Spinal cord (tissue), 10 donors: ENCODE measurements around the gene LONP2. TPM values are rescaled to one million over a fixed set of nuclear protein-coding genes. Genes with fewer than 3 reads are reported as not detected.
A peak's percentile ranks its signal among the peaks of the same experiment; 100 is the strongest.

ENCODE experiments used
- DNase-seq, 6 donors: peaks; one replicate each; pipeline versions ENCODE4 v3.0.0 to v3.0.0-alpha.2; 2013 to 2015; ENCODE audit warnings: low spot score in 6 of 6, low read depth in 4 of 6
- H3K27ac ChIP-seq: one replicate; pipeline ENCODE4 v1.5.1; 2013; ENCODE audit warnings: low read depth, low read length, control low read depth
- H3K27me3 ChIP-seq: one replicate; pipeline ENCODE4 v1.6.1; 2013; ENCODE audit warnings: low read length; ENCODE audit not compliant: control insufficient read depth, insufficient read depth
- H3K36me3 ChIP-seq: one replicate; pipeline ENCODE4 v1.6.1; 2013; ENCODE audit warnings: low read length; ENCODE audit not compliant: control insufficient read depth, insufficient read depth
- H3K4me1 ChIP-seq: one replicate; pipeline ENCODE4 v1.6.1; 2013; ENCODE audit warnings: low read length; ENCODE audit not compliant: control insufficient read depth, insufficient read depth
- H3K4me3 ChIP-seq: one replicate; pipeline ENCODE4 v1.5.1; 2013; ENCODE audit warnings: low read depth, low read length, control low read depth
- H3K9me3 ChIP-seq: one replicate; pipeline ENCODE4 v1.6.1; 2013; ENCODE audit warnings: low read length; ENCODE audit not compliant: control insufficient read depth, insufficient read depth
- WGBS: methylation state at CpG from one replicate; pipeline ENCODE4 v1.1.5; 2013; ENCODE audit warnings: missing lambda C conversion rate; ENCODE audit not compliant: insufficient coverage; 5-methylcytosine and 5-hydroxymethylcytosine counted together
- polyA plus RNA-seq, 2 donors: library from polyadenylated mRNA; unstranded; fragments of 120-200 nt; gene quantifications; one replicate each; pipeline ENCODE4 v1.2.1, GENCODE V29; 2013; ENCODE audit not compliant: insufficient read length in 2 of 2
- total RNA-seq, 2 donors: library from RNA; depleted of rRNA in 1 of 2; stranded (reverse); fragments of 120-200 nt in 1 of 2; fragments of >200 nt in 1 of 2; gene quantifications; one replicate each; pipeline versions ENCODE4 v1.2.3 to v1.2.4, GENCODE V29; 2013 to 2014
- donor health status: healthy.

LONP2 gene
- total and polyA plus RNA-seq, 4 donors: 58.1 to 83.4 (median 64.1) TPM

- WGBS: no CpG with 5 or more reads among the region's 2 CpGs
- no peaks in the 10 kb centered on the region for H3K4me1 ChIP-seq
- H3K9me3 ChIP-seq: peaks cover 4% of the 10 kb centered on the region
- peak in 1 of 6 donors; percentile 4 for DNase-seq
- no peak overlapping the region for H3K27ac ChIP-seq
- no peaks in the 10 kb centered on the region for H3K27me3 ChIP-seq
- no peak overlapping the region for H3K4me3 ChIP-seq
- H3K36me3 ChIP-seq: peaks cover 7% of the 10 kb centered on the region
Observed at GRCh38 chr16:48282636-48283263, 38.6 kb downstream of the LONP2 start.

GRCh38 chr16:48284772-48285409, 40.8 kb downstream of the LONP2 start:
- no peak overlapping the region for H3K27ac ChIP-seq
- peaks cover 7% of the 10 kb centered on the region for H3K36me3 ChIP-seq
- H3K9me3 ChIP-seq: peaks cover 4% of the 10 kb centered on the region
- H3K4me3 ChIP-seq: no peak overlapping the region
- WGBS: 93% methylated on average over 2 of the region's 4 CpGs
- no peaks in the 10 kb centered on the region for H3K4me1 ChIP-seq
- no peak for DNase-seq
- no peaks in the 10 kb centered on the region for H3K27me3 ChIP-seq

- Histone ChIP-seq H3K4me1 (no peaks in the 10 kb centered on the region), H3K4me3 (no peak overlapping the region), H3K27me3 (no peaks in the 10 kb centered on the region), H3K27ac (no peak overlapping the region), H3K9me3 (peaks cover 4% of the 10 kb centered on the region), H3K36me3 (peaks cover 7% of the 10 kb centered on the region)
- no peak for DNase-seq
Observed at GRCh38 chr16:48287239-48287638, 43.1 kb downstream of the LONP2 start.

GRCh38 chr16:48291303-48291702, 47.2 kb downstream of the LONP2 start:
- Histone ChIP-seq H3K4me3 (no peak overlapping the region), H3K27ac (no peak overlapping the region), H3K36me3 (peaks cover 7% of the 10 kb centered on the region), H3K27me3 (no peaks in the 10 kb centered on the region), H3K4me1 (no peaks in the 10 kb centered on the region), H3K9me3 (peaks cover 4% of the 10 kb centered on the region)
- no peak for DNase-seq
- WGBS: no CpG with 5 or more reads among the region's 3 CpGs

GRCh38 chr16:48291754-48292153, 47.7 kb downstream of the LONP2 start:
- H3K36me3 ChIP-seq: peaks cover 7% of the 10 kb centered on the region
- peaks cover 3% of the 10 kb centered on the region for H3K9me3 ChIP-seq
- no peak overlapping the region for H3K4me3 ChIP-seq
- WGBS: 92% methylated on average over 2 of the region's 4 CpGs
- H3K27me3 ChIP-seq: no peaks in the 10 kb centered on the region
- H3K27ac ChIP-seq: no peak overlapping the region
- no peaks in the 10 kb centered on the region for H3K4me1 ChIP-seq
- DNase-seq: no peak

- Histone ChIP-seq H3K27me3 (no peaks in the 10 kb centered on the region), H3K4me3 (no peak overlapping the region), H3K4me1 (no peaks in the 10 kb centered on the region), H3K27ac (peak overlapping the region; percentile 57), H3K9me3 (no peaks in the 10 kb centered on the region), H3K36me3 (peaks cover 14% of the 10 kb centered on the region)
- 71% methylated on average over 1 of the region's 2 CpGs for WGBS
- DNase-seq: no peak
Observed at GRCh38 chr16:48292452-48292851, 48.4 kb downstream of the LONP2 start.

GRCh38 chr16:48294724-48295123, 50.6 kb downstream of the LONP2 start:
- no peaks in the 10 kb centered on the region for H3K4me1 ChIP-seq
- H3K27me3 ChIP-seq: no peaks in the 10 kb centered on the region
- no peak overlapping the region for H3K4me3 ChIP-seq
- H3K27ac ChIP-seq: no peak overlapping the region
- DNase-seq: no peak
- 100% methylated on average over 1 of the region's 1 CpG for WGBS
- H3K9me3 ChIP-seq: no peaks in the 10 kb centered on the region
- peaks cover 23% of the 10 kb centered on the region for H3K36me3 ChIP-seq

- Histone ChIP-seq H3K27ac (no peak overlapping the region), H3K9me3 (no peaks in the 10 kb centered on the region), H3K4me1 (no peaks in the 10 kb centered on the region), H3K27me3 (no peaks in the 10 kb centered on the region), H3K4me3 (no peak overlapping the region), H3K36me3 (peaks cover 23% of the 10 kb centered on the region)
- no CpG with 5 or more reads among the region's 1 CpG for WGBS
- DNase-seq: no peak
Observed at GRCh38 chr16:48295488-48296281, 51.6 kb downstream of the LONP2 start.

- no peak for DNase-seq
- H3K4me3 ChIP-seq: no peak overlapping the region
- WGBS: no CpG with 5 or more reads among the region's 4 CpGs
- no peaks in the 10 kb centered on the region for H3K27me3 ChIP-seq
- H3K4me1 ChIP-seq: no peaks in the 10 kb centered on the region
- H3K27ac ChIP-seq: no peak overlapping the region
- peaks cover 28% of the 10 kb centered on the region for H3K36me3 ChIP-seq
- H3K9me3 ChIP-seq: no peaks in the 10 kb centered on the region
Observed at GRCh38 chr16:48299471-48299870, 55.4 kb downstream of the LONP2 start.
